ENCODE measurements around the gene SOX6.

Gene SOX6

DNA sequence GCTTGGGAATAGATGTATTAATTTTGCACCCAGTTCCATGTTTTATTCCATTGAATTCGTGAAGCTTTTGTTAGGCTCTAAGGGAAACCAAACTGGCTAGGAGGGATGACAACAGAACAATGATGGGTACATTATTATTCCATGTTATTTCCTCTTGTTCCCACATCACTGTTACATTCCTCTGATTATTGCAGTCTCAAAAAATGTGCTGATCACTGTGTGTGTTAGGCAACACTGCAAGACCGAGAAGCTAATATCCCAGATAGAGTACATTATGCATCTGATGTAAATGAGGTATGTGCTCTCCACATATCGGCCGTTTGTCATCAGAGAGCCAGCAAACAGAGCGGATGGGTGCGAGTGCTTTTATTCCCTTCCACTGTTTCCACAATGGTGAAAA, 327.9 kb downstream of the SOX6 start:
- no peak for DNase-seq

DNA sequence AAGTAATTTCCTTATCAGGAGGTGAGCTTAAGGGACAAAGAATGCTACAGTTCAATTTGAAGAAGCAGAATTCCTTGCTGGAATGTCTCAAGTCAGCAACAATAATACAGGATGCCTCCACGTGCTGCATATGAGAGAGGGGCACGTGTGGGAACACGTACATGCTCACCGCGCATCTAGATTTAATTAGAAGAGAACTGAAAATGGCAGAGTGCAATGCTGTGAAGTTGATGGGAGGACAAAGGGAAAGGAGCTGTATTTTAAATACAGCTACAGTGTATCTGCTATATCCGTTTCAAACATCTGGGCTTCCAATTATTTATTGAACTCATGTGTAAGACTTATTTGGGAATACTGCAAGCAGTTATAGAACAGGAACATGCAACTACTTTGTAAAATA, 328.7 kb downstream of the SOX6 start:
- no peak for DNase-seq

- no peak for DNase-seq
Observed at GRCh38 chr11:16026849-16027248, 329.5 kb downstream of the SOX6 start.

DNA sequence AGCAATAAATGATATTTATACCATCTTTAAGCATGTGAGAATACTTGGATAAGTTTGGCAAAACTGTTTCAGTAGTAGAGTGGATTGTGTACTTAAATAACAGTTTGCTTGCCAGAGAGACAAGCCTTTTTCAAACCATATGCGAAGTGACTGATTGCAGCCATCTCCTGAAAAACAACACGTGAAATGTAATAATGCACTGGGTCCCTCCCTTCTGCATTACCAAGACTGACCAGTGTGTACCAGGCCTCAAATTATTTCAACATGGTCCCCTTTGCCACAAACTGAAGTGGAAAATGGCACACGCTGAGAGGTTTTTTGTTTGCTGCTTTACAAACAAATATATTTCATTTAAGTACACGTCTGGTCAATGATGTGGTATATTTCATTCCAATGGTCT, 337.4 kb downstream of the SOX6 start:
- DNase-seq: no peak

DNA sequence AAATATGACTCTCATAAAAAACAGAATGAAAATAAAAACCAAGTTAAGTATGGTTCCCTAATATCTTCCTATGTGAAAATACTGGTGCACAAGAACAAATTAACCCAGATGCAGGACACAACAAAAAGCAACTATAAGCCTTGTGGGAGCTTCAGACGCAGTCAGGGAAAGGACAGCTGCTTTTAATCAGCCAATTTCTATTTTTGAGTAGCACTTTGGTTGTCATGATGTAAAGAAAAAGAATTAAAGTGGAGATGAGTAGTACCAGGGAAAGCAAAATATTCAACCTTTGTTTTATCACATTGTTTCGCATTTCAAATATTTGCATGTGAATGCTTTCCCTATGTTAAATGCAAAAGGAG, 339.9 kb downstream of the SOX6 start:
- no peak for DNase-seq

- DNase-seq: peak; percentile 26
Observed at GRCh38 chr11:16015741-16016467, 340.4 kb downstream of the SOX6 start.

DNA sequence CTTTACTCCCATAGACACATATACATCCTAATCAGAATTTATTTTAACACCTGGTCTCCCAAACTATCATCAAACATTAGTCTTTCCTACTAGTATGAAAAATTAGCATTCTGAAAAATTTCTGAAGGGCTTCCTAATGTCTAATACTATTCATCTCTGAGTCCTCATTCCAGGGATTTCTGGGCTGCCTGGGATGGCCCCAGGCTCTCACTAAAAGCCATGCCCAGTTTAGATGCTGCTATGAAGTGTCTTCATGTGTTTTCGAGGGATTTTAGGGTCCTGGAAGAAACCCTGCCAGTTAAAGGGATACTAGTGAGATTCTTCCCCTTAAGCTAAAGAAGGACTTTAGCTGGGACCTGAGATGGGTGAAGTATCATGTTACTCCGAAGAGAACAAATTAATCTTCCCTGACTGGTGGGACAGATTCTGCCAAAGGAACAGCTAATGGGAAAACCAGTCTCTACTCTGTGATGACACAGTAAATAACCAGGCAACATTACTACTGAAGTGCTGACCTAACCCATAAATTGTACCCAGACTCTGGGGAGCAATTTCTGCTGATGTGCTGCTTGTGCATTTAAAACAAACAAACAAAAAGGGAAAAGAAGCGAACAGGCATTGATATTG, 342.6 kb downstream of the SOX6 start:
- DNase-seq: no peak

DNA sequence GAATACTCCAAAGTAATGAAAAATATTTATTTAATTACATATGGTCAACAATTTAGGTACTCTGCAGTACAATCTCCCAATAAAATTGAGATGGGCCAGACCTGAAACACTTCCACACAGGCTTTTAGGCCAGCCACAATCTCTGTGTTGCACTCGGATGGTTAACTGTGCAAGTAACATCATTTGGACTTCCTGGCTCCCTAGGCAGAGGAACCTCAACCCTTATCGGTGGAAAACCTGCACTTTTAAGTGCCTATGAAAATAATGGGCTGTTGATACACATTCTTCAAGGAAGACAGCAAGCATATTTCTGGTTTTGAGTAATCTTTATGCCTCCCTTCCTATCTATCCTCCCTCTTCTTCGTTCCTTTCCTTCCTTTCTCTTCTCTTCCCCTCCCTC, 343.1 kb downstream of the SOX6 start:
- no peak for DNase-seq

DNA sequence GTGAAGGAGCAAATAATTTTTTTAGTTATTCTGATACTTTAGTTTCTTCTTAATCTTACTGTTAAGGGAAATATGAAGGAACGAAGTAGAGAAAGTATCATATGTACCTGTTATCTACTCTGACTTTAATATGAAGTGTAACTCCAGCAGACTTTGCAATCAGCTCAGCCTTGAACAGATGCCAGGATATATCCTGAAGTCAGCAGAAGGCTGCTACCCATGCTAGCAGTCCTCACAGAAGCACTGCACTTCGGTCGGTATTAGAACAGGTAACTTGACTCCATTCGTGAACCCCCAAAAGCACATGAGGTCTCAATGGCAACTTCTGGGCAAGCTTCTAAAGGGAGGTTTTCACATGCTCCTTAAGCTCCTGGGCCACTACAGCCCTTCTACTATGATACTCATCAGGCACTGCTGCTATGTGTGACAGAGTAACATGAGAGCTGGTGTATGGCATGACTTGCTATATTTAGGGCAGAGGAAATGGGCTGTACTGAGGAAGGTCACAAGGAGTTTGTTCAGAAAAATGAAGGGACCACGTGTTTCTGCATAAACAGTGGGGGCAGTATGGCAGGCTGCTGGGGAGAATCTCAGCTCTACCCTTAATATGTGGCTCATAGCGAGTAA, 344.1 kb downstream of the SOX6 start:
- no peak for DNase-seq

DNA sequence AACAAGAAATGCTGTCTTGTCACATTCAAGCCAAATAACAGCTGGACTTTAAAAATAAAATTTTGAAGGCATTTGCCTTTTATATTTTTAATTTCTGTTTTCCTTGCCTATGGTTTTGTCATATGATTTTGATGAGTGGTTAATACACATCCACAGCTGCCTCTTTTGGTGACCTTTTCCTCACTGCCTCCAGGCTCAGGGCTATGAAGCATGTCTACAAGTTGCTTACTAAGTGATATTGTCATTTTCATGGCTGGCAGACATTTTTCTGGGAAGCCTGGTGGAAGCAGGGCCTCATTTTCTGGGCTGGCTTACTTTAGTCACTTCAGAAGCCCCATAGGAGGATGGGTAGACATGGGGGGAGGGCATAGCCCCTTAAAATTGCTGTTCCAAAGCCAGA, 344.9 kb downstream of the SOX6 start:
- DNase-seq: no peak

DNA sequence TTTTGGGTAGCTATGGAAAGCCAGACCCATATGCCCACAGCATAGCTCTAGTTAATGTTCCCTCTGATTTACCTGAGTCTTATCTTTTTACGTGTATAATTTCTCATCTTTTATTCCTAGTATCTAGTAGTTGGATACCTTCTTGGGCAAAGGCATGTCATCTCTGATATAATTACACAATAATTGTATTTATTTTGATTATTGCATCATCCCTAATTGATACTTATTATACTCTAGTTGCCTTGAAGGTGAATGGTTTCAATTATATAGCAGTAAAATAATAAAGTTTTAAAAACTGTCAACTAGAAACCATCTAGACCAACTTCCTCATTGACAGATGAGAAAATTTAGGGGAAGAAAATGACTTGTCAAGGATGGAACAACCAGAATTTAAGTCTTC, 347.3 kb downstream of the SOX6 start:
- DNase-seq: no peak

DNA sequence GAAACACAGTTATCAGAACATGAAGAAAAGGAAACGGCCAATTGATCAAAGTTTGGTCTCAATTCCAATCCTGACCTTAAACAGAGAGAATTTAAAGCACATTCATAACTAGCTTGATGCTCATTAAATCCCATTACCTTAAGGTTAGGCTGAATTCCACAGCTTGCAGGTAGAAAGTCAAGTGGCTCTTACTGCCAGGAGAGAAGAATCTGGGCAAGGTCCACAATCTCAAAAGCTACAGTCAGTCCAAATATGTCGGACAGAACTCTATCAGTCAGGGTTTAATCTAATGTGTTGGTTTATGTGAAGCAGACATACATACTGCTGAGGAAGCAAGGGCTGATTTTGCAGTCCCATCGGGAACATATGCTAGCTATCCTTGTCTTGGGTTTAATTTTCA, 348.8 kb downstream of the SOX6 start:
- DNase-seq: no peak

GRCh38 chr11:16002942-16003341, 353.4 kb downstream of the SOX6 start:
- DNase-seq: no peak

- no peak for DNase-seq
Observed at GRCh38 chr11:16001899-16002426, 354.4 kb downstream of the SOX6 start.

GRCh38 chr11:16001044-16001568, 355.2 kb downstream of the SOX6 start:
- no peak for DNase-seq

DNA sequence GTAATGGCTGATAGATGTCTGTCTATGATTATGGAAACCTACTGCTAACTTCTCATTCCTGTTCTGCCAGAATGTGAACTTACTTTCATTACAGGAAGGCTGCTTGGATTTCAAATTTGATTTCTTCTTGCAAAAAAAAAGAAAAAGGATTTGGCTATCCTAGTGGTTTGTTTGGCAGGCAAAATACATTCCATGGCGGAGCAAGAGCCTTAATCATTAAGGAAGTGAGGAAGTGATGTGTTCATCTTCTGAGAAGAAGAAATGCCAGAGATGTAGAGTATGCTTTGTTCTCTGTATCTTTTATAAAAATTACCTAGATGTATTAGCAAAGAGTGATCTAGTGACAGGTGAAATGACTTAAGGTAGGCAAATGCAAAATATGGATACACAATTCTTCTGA, 356.3 kb downstream of the SOX6 start:
- DNase-seq: no peak

DNA sequence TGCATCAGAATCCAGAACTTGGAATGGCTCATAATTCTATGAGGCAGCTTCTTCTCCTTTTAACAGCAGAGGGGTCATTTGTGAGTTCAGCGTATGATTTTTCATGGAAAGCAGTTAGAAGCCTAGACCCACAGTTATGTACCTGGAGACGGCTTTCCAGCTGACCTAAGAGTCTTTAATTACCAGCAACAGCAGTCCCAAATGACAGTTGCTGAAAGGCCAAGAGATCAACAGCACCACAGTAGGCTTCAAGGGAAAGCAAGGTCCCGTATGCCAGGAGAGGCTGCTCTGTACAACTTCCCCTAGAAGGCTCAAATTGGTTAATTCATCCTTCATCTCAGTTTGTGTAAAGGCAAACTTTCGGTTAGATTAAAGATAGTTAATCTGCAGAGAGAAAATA, 363.0 kb downstream of the SOX6 start:
- DNase-seq: no peak

- DNase-seq: no peak
Observed at GRCh38 chr11:15991215-15991614, 365.1 kb downstream of the SOX6 start.

DNA sequence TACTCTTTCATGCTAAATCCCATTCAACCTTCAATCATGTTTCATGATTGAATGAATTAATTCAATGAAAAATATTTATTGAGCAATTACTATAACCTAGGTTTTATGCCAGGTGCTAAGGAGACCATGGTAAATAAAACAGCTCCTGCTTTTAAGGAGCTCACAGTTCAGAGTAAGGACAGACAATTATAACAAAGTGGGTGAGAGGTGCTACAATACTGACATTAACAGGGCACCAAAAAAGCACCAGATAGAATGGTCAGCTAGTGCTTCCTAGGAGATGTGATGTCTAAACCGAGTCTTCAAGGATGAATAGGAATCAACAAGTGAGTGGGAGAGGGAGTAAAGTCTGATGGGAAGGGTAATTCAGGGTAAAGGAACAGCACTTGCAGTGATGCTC, 366.7 kb downstream of the SOX6 start:
- DNase-seq: no peak

- DNase-seq: no peak
Observed at GRCh38 chr11:15988693-15989231, 367.6 kb downstream of the SOX6 start.

DNA sequence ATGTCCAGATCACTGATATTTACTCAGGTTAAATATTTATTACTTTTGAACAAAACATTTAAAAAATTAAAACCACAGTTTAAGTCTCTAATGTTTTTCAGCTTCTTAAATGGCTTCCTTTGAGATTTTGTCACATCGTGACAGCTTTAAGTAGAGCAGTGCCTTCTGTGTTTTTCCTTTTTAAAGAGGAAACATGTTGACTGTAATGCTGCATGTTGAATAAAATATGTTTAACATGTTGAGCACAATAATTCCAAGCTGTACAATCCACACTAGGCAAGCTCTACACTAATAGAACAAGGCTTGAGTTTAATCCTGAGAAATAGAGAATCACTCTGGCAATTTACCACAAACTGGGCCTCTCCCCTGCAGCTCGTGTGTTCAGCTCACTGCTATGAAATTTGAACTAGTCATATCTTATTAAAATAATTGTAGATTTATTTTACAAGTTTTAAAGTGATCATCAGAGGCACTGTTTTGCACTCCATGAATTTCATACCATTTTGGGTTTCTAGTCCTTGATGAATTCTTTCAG, 368.3 kb downstream of the SOX6 start:
- no peak for DNase-seq

- no peak for DNase-seq
Observed at GRCh38 chr11:15987046-15987445, 369.3 kb downstream of the SOX6 start.

DNA sequence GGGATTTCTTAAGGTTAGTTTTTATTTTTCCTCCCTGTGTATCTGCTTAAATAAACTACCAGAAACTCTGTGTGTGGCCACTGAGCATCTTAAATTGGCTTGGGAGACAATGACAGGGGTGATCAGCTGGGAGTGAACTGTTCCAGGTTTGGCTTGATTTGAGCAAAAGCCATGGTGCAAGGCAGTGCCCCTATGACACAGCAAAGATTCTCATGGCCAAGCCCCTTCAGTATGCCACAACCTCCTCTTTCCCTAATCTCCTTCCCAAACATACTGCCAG, 370.5 kb downstream of the SOX6 start:
- no peak for DNase-seq
